Erythroblast (primary cell): Measurements from ENCODE around the gene MARK2.
A peak's percentile ranks its signal among the peaks of the same experiment; 100 is the strongest.

Source experiments
- DNase-seq, 2 experiments: peaks; one replicate each; lab custom pipeline; 2025; lab: John Stamatoyannopoulos, UW
- GATA1 ChIP-seq: IDR thresholded peaks from 2 replicates; pipeline ENCODE4 v1.6.1; 2011; ENCODE audit warnings: low read depth, mild to moderate bottlenecking, control low read depth, low read length, moderate library complexity
- POLR2A ChIP-seq: IDR thresholded peaks from 2 replicates; pipeline ENCODE4 v1.6.1; 2011; ENCODE audit warnings: mild to moderate bottlenecking, low read length

MARK2 gene

GRCh38 chr11:63872800-63873197 is 33.9 kb downstream of the MARK2 start:
- TF ChIP-seq POLR2A (no peak), GATA1 (no peak)
- DNase-seq = no peak

- no peak for DNase-seq
- TF ChIP-seq GATA1 (no peak), POLR2A (no peak)
These were observed 34.4 kb downstream of the MARK2 start for GRCh38 chr11:63873311-63873710.

GRCh38 chr11:63874511-63874910 is 35.6 kb downstream of the MARK2 start:
- no peak for TF ChIP-seq GATA1
- no peak for TF ChIP-seq POLR2A
- peak; percentile 58 to 81 for DNase-seq

- no peak for TF ChIP-seq GATA1
- DNase-seq = peak in 1 of 2 experiments; percentile 16
These were observed 36.7 kb downstream of the MARK2 start for GRCh38 chr11:63875506-63876065.

GRCh38 chr11:63876616-63877015 is 37.7 kb downstream of the MARK2 start:
- TF ChIP-seq GATA1 (no peak), POLR2A (no peak)
- DNase-seq = no peak

- TF ChIP-seq GATA1 (no peak), POLR2A (no peak)
- DNase-seq = no peak
These were observed 38.8 kb downstream of the MARK2 start for GRCh38 chr11:63877658-63878241.

- TF ChIP-seq POLR2A (no peak), GATA1 (no peak)
- DNase-seq = no peak
These were observed 40.9 kb downstream of the MARK2 start for GRCh38 chr11:63879598-63880402.

- TF ChIP-seq GATA1 (no peak), POLR2A (no peak)
- no peak for DNase-seq
These were observed 41.5 kb downstream of the MARK2 start for GRCh38 chr11:63880403-63880790.

- TF ChIP-seq POLR2A (no peak), GATA1 (no peak)
- peak; percentile 15 to 41 for DNase-seq
These were observed 43.8 kb downstream of the MARK2 start for GRCh38 chr11:63882555-63883242.

GRCh38 chr11:63883791-63884190 is 44.9 kb downstream of the MARK2 start:
- DNase-seq = no peak
- TF ChIP-seq POLR2A (no peak), GATA1 (no peak)

GRCh38 chr11:63884196-63884932 is 45.5 kb downstream of the MARK2 start:
- no peak for TF ChIP-seq GATA1
- TF ChIP-seq POLR2A = no peak
- no peak for DNase-seq

- TF ChIP-seq POLR2A (no peak), GATA1 (no peak)
- no peak for DNase-seq
These were observed 48.6 kb downstream of the MARK2 start for GRCh38 chr11:63887386-63887999.
